DOHH2 (cell line): ENCODE measurements around the gene CRISPLD2.

Experiments
- H3F3A ChIP-seq: fragments of 200-600 bp; sonication (generic), shearing (Covaris generic); 2 replicates; pipeline ENCODE4 v1.6.0; 2016; ENCODE audit warnings: antibody characterized with exemption, mild to moderate bottlenecking; ENCODE audit not compliant: control insufficient read depth, insufficient read depth
- H3K27ac ChIP-seq: fragments of 200-600 bp; sonication (generic); 2 replicates; pipeline ENCODE4 v1.5.1; 2014; ENCODE audit warnings: low read depth, mild to moderate bottlenecking, low read length, moderate library complexity
- H3K27me3 ChIP-seq: fragments of 200-600 bp; sonication (generic); 2 replicates; pipeline ENCODE4 v1.6.1; 2014; ENCODE audit warnings: mild to moderate bottlenecking, low read length, mixed read lengths; ENCODE audit not compliant: control insufficient read depth
- H3K36me3 ChIP-seq: fragments of 200-600 bp; sonication (generic); 2 replicates; pipeline ENCODE4 v1.6.1; 2014; ENCODE audit warnings: mild to moderate bottlenecking, low read length, moderate library complexity, mixed read lengths; ENCODE audit not compliant: control insufficient read depth
- H3K4me1 ChIP-seq: fragments of 200-600 bp; sonication (generic); 2 replicates; pipeline ENCODE4 v1.6.1; 2014; ENCODE audit warnings: mild to moderate bottlenecking, low read length, mixed read lengths; ENCODE audit not compliant: control insufficient read depth
- H3K4me2 ChIP-seq: fragments of 200-600 bp; sonication (generic); 2 replicates; pipeline ENCODE4 v1.6.0; 2014; ENCODE audit warnings: mild to moderate bottlenecking, low read length, moderate library complexity
- H3K4me3 ChIP-seq: fragments of 200-600 bp; sonication (generic); 2 replicates; pipeline ENCODE4 v1.5.1; 2014; ENCODE audit warnings: mild to moderate bottlenecking, low read length, mixed read lengths
- H3K79me2 ChIP-seq: fragments of 200-600 bp; sonication (generic); 2 replicates; pipeline ENCODE4 v1.6.1; 2014; ENCODE audit warnings: mild to moderate bottlenecking, low read length, mixed read lengths; ENCODE audit not compliant: control insufficient read depth
- H3K9me2 ChIP-seq: fragments of 200-600 bp; sonication (generic); replicated peaks from 2 replicates; pipeline ENCODE4 v1.6.1; 2014; ENCODE audit warnings: mild to moderate bottlenecking, low read length, mixed read lengths; ENCODE audit not compliant: control insufficient read depth
- H3K9me3 ChIP-seq: fragments of 200-600 bp; sonication (generic); 2 replicates; pipeline ENCODE4 v1.6.1; 2014; ENCODE audit warnings: antibody characterized with exemption, low read length, mixed read lengths; ENCODE audit not compliant: control insufficient read depth, insufficient read depth
- H4K20me1 ChIP-seq: fragments of 200-600 bp; sonication (generic); 2 replicates; pipeline ENCODE4 v1.6.0; 2014; ENCODE audit warnings: low read depth, mild to moderate bottlenecking, antibody characterized with exemption, low read length, moderate library complexity; ENCODE audit not compliant: control insufficient read depth, insufficient read depth
- CTCF ChIP-seq: fragments of 200-600 bp; sonication (generic); IDR thresholded peaks from one replicate; pipeline ENCODE4 v1.5.1; 2014; ENCODE audit warnings: antibody characterized with exemption, mild to moderate bottlenecking, low read depth, low read length; ENCODE audit not compliant: poor library complexity, severe bottlenecking
- EZH2phosphoT487 ChIP-seq: fragments of 200-600 bp; sonication (generic); IDR thresholded peaks from 2 replicates; pipeline ENCODE4 v1.6.1; 2017; ENCODE audit warnings: borderline replicate concordance, mild to moderate bottlenecking, antibody characterized with exemption, low read length, moderate library complexity, mixed read lengths

The CRISPLD2 gene

GRCh38 chr16:84822990-84823389 is 3.2 kb downstream of the CRISPLD2 start:
- Histone ChIP-seq H3K9me2 (no peaks in the 10 kb centered on the region), H3K79me2 (no peaks in the 10 kb centered on the region), H3K9me3 (no peaks in the 10 kb centered on the region), H3K4me2 (no peak overlapping the region), H3K36me3 (no peaks in the 10 kb centered on the region), H3F3A (no peaks in the 10 kb centered on the region), H3K27me3 (0 out of 2 replicates have a peak, but pooled peaks cover 3% of the 10 kb centered on the region), H4K20me1 (no peaks in the 10 kb centered on the region), H3K27ac (no peak overlapping the region), H3K4me3 (no peak overlapping the region), H3K4me1 (no peaks in the 10 kb centered on the region)
- TF ChIP-seq CTCF (no peak), EZH2phosphoT487 (no peak)

GRCh38 chr16:84823484-84823883 is 3.7 kb downstream of the CRISPLD2 start:
- Histone ChIP-seq H3K27me3 (0 out of 2 replicates have a peak, but pooled peaks cover 3% of the 10 kb centered on the region), H3K4me2 (no peak overlapping the region), H3K27ac (no peak overlapping the region), H4K20me1 (no peaks in the 10 kb centered on the region), H3K4me3 (no peak overlapping the region), H3K9me2 (no peaks in the 10 kb centered on the region), H3F3A (no peaks in the 10 kb centered on the region), H3K9me3 (no peaks in the 10 kb centered on the region), H3K36me3 (no peaks in the 10 kb centered on the region), H3K79me2 (no peaks in the 10 kb centered on the region), H3K4me1 (no peaks in the 10 kb centered on the region)
- TF ChIP-seq CTCF (no peak), EZH2phosphoT487 (no peak)

- Histone ChIP-seq H3K36me3 (no peaks in the 10 kb centered on the region), H3K9me3 (no peaks in the 10 kb centered on the region), H3F3A (no peaks in the 10 kb centered on the region), H3K9me2 (no peaks in the 10 kb centered on the region), H3K4me1 (no peaks in the 10 kb centered on the region), H3K4me2 (no peak overlapping the region), H4K20me1 (no peaks in the 10 kb centered on the region), H3K4me3 (no peak overlapping the region), H3K27ac (no peak overlapping the region), H3K27me3 (0 out of 2 replicates have a peak, but pooled peaks cover 3% of the 10 kb centered on the region), H3K79me2 (no peaks in the 10 kb centered on the region)
- no peak for TF ChIP-seq CTCF
- no peak for TF ChIP-seq EZH2phosphoT487
Measured at GRCh38 chr16:84823926-84824325, 4.1 kb downstream of the CRISPLD2 start.
